Measurements from ENCODE around the gene CTF1. TPM values are rescaled to one million over a fixed set of nuclear protein-coding genes. Genes with fewer than 3 reads are reported as not detected.

CTF1 gene
- total RNA-seq, 1 donor from 2014 or later, result 5.2 TPM

DNA sequence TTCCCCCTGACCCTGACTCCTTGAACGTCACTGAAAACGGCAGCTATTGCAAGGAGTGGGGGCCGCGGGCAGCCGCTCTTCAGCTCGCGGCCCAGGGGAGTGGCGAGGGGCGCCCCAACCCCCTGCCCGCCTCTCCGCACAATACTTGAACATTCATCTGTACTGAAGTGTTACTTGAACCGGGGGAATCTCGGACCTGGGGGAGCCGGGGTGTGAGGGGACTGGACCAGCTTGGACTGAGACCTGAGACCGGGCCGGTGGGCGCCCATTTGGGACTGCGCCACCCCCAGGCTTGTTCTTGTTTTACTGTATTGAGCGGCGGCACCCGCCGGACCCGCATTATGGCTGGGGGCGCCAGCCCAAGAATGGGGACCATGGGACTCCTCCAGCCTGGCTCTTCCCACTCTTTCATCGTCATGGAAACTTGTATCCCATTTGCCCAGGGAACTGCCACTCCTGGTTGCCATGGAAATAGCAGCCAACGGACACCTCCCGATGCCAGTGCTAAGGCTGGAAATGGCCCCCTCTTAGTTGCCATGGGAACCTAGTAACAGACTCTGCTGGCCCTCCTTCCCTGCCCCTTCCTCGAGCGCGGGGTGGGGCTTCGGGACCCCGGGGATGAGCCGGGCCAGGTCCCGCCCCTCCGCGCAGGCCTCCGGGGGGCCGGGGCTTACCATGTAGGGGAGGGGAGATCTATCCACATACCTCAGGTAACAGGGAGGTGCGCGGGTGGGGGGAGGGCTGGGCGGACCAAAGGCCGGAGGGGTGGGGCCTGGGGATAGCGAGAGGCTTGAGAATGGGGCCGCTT is 51.6 kb downstream of the CTF1 start:
- TF ChIP-seq EZH2 (IDR thresholded peaks at IDR 0.05; ENCODE audit: insufficient read depth, low read length), result no peak
- TF ChIP-seq, protein P1, sequence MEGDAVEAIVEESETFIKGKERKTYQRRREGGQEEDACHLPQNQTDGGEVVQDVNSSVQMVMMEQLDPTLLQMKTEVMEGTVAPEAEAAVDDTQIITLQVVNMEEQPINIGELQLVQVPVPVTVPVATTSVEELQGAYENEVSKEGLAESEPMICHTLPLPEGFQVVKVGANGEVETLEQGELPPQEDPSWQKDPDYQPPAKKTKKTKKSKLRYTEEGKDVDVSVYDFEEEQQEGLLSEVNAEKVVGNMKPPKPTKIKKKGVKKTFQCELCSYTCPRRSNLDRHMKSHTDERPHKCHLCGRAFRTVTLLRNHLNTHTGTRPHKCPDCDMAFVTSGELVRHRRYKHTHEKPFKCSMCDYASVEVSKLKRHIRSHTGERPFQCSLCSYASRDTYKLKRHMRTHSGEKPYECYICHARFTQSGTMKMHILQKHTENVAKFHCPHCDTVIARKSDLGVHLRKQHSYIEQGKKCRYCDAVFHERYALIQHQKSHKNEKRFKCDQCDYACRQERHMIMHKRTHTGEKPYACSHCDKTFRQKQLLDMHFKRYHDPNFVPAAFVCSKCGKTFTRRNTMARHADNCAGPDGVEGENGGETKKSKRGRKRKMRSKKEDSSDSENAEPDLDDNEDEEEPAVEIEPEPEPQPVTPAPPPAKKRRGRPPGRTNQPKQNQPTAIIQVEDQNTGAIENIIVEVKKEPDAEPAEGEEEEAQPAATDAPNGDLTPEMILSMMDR (IDR thresholded peaks at IDR 0.05; ENCODE audit: insufficient read depth, low read depth, low read length), result no peak
- peak overlapping the region; percentile 61 for H2AFZ ChIP-seq (ENCODE audit: low read depth, low read length)
- FAIRE-seq, result no peak

DNA sequence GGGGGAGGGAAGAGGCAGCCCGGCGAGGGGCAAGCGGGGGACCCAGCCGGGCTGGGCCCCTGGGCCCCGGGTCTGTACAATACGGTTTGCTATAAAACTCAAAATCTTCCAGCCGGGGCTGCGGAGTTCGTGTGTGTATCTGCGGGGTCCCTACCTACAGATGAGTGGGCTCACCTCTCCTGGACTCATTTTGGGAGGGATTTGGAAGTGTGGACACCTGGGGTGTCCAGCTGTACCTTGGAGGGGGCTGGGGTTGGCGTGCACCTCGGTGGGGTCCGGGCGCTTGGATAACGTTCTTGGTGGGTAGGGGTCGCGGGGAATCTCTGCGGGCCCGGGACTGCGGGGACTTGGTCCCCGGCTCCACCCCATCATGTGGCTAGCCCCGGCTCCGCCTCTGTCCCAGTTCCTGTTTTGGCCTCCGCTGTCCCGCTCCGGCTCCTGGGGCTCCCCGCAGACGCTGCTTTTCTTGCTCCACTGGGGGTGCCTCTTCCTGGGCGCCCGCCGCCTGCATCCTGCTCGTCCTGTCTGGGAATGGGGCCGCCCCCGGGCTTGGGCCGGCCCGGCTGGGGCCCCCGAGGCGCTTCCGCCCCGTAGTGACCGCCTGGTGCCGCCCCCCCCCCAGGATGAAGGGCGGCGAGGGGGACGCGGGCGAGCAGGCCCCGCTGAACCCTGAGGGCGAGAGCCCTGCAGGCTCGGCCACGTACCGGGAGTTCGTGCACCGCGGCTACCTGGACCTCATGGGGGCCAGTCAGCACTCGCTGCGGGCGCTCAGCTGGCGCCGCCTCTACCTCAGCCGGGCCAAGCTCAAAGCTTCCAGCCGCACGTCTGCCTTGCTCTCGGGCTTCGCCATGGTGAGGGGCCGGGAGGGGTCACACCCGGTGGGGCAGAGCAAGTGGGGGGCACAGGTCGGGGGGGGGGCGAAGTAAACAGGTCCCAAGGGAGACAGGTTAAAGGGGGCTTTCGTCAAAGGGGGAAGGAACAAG is 52.5 kb downstream of the CTF1 start, which contains the start of gene ORAI3:
TSS of gene ORAI3 (plus strand) at position 402 of the 983 bp plus-strand sequence. CDS start at position 624, 222 bp downstream.
- FAIRE-seq, result no peak
- H3K4me1 Mint-ChIP-seq (ENCODE audit: low read depth, unreplicated experiment), result peaks cover 2% of the 10 kb centered on the region
- no peaks in the 10 kb centered on the region for H3K79me2 ChIP-seq (ENCODE audit: insufficient read depth, low read length)
- H3K36me3 Mint-ChIP-seq (ENCODE audit: low read depth, unreplicated experiment), result peaks cover 2% of the 10 kb centered on the region
- H3K4me2 ChIP-seq (ENCODE audit: low read length), result peak within 1 kb of the TSS; percentile 100
- H3K27me3 Mint-ChIP-seq (ENCODE audit: low read depth, unreplicated experiment), result no peaks in the 10 kb centered on the region
- no peaks in the 10 kb centered on the region for H3K27me3 ChIP-seq (ENCODE audit: insufficient read depth, low read length)
- H4K20me1 ChIP-seq (ENCODE audit: insufficient read depth, low read length), result peaks cover 25% of the 10 kb centered on the region
- no peaks in the 10 kb centered on the region for H3K9me3 Mint-ChIP-seq (ENCODE audit: unreplicated experiment)
- H3K36me3 ChIP-seq (ENCODE audit: insufficient read depth, low read length), result peaks cover 6% of the 10 kb centered on the region
- peak within 1 kb of the TSS; percentile 55 for H3K27ac ChIP-seq (ENCODE audit: low read depth, low read length)
- H3K4me3 ChIP-seq (ENCODE audit: insufficient read depth, low read depth, low read length), result peak within 1 kb of the TSS; percentile 80
- H3K9ac ChIP-seq (ENCODE audit: low read length), result peak within 1 kb of the TSS; percentile 87
- no peaks in the 10 kb centered on the region for H3K9me3 ChIP-seq (ENCODE audit: insufficient read depth, low read depth, low read length)
- peak within 1 kb of the TSS; percentile 82 for H3K27ac Mint-ChIP-seq (ENCODE audit: unreplicated experiment)
- no peak for DNase-seq (ENCODE audit: low read depth)
- peak within 1 kb of the TSS; percentile 61 for H2AFZ ChIP-seq (ENCODE audit: low read depth, low read length)
- peak within 1 kb of the TSS; percentile 92 for H3K4me3 Mint-ChIP-seq (ENCODE audit: unreplicated experiment)
- no peak for TF ChIP-seq EZH2 (IDR thresholded peaks at IDR 0.05; ENCODE audit: insufficient read depth, low read length)
- TF ChIP-seq, protein P1 (IDR thresholded peaks at IDR 0.05; ENCODE audit: insufficient read depth, low read depth, low read length), result no peak
- peaks cover 18% of the 10 kb centered on the region for H3K4me1 ChIP-seq (ENCODE audit: insufficient read depth, low read length)

More for the DNA sequence above, 51.6 kb downstream of the CTF1 start:
- Histone ChIP-seq H4K20me1 (ENCODE audit: insufficient read depth, low read length) (peaks cover 29% of the 10 kb centered on the region), H3K4me2 (ENCODE audit: low read length) (peak overlapping the region; percentile 100), H3K9me3 (ENCODE audit: insufficient read depth, low read depth, low read length) (no peaks in the 10 kb centered on the region), H3K27ac (ENCODE audit: low read depth, low read length) (peak overlapping the region; percentile 55), H3K9ac (ENCODE audit: low read length) (peak overlapping the region; percentile 87), H3K27me3 (ENCODE audit: insufficient read depth, low read length) (no peaks in the 10 kb centered on the region), H3K79me2 (ENCODE audit: insufficient read depth, low read length) (no peaks in the 10 kb centered on the region), H3K4me3 (ENCODE audit: insufficient read depth, low read depth, low read length) (peak overlapping the region; percentile 80), H3K36me3 (ENCODE audit: insufficient read depth, low read length) (peaks cover 10% of the 10 kb centered on the region), H3K4me1 (ENCODE audit: insufficient read depth, low read length) (peaks cover 13% of the 10 kb centered on the region)
- peak overlapping the region; percentile 69 for H3K27ac Mint-ChIP-seq (ENCODE audit: unreplicated experiment)
- no peaks in the 10 kb centered on the region for H3K4me1 Mint-ChIP-seq (ENCODE audit: low read depth, unreplicated experiment)
- H3K36me3 Mint-ChIP-seq (ENCODE audit: low read depth, unreplicated experiment), result peaks cover 2% of the 10 kb centered on the region
- H3K4me3 Mint-ChIP-seq (ENCODE audit: unreplicated experiment), result peak overlapping the region; percentile 85
- peak; percentile 97 for DNase-seq (ENCODE audit: low read depth)
- no peaks in the 10 kb centered on the region for H3K27me3 Mint-ChIP-seq (ENCODE audit: low read depth, unreplicated experiment)
- no peaks in the 10 kb centered on the region for H3K9me3 Mint-ChIP-seq (ENCODE audit: unreplicated experiment)
